Activated CD4-positive, alpha-beta T cell treated with anti-CD3 and anti-CD28 coated beads for 1 hour (primary cell): Measurements from ENCODE around the gene CEACAM5.
A peak's percentile ranks its signal among the peaks of the same experiment; 100 is the strongest.
"Not testable (repeated sequence)": the region's sequence is repeated elsewhere in the genome, so short reads cannot be mapped to it uniquely, and the experiment has no call there.

ENCODE experiments used
- DNase-seq: peaks from one replicate; pipeline ENCODE4 v3.0.0-alpha.2; 2020

CEACAM5 gene

DNA sequence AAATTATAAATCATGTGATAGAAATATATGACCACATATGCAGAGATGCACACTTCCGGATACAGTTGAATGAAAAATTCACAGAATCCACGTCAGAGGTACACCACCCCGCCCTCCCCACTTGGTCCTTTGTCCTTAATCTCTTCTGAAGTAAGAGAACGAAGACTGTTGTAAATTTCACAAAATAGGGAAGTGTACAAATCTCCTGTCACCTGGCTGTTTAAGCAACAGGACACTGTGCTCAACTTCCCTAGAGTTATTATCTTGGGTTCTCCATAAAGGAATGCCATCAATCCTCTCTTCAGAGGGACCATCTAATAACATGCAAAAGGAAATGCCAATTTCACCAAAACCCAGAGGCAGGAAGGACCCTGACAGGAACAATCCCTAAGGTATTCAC is 36.4 kb downstream of the CEACAM5 start:
- no peak for DNase-seq

DNA sequence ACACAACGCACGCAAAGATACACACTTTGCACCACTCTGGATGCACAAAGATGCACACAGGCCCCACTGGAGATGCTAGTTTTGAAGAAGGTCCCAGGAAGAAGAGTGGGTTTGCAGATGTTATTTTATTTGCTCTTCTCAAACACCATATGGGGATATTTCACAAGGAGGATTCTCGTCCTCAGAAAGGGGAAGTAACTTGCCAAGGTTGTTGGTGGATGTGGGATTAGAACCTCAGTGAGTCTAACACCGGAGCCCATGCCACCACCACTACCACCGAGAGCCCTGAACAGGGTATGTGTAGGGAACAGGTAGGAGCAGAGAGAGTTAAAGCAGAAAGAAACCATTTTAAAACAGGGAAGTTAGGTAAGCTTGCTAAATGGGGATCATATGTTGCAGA is 37.3 kb downstream of the CEACAM5 start:
- DNase-seq: no peak

DNA sequence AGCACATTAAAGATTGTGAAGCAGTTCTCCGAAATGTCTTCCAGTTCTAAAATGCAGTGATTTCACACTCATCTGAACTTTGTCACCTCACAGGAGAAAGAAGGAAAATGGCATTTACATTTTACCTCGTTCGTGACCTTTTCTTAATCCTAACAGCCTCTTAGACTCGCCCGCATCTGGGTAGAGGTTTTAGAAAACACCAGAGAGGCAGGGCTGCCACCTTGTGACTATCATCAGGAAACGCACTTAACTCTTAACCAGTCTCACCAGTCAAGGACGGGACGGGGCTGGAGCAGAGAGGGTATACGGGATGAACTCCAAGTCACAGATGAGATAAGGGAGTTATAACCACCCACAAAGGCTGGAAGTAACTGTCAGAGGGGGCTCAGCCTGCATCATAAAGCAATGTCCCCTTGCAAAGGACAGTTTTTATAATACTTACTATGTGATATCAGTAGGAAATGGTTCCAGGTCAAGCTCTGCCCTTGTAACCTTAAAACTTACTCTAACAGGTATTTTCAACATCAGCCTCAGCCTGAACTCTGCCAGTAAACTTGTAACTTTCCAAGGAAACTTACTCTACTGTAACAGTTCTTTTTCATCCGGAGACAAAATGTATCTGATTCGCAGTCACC is 38.3 kb downstream of the CEACAM5 start:
- peak; percentile 20 for DNase-seq

DNA sequence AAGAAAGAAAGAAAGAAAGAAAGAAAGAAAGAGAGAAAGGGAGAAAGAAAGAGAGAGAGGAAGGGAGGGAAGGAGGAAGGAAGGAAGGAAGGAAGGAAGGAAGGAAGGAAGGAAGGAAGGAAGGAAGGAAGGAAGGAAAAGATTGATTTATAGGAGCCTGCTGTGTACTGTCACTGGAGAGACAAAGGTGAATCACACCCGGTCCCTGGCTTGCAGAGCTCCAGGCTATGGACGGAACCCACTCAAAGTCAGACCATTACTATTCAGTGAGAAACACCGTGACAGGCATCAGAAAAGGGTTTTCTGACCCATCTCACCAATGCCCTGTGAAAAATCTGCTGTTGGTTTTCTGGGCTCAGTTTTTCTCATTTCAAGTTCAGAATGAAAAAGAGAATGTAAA is 39.6 kb downstream of the CEACAM5 start:
- no peak for DNase-seq

DNA sequence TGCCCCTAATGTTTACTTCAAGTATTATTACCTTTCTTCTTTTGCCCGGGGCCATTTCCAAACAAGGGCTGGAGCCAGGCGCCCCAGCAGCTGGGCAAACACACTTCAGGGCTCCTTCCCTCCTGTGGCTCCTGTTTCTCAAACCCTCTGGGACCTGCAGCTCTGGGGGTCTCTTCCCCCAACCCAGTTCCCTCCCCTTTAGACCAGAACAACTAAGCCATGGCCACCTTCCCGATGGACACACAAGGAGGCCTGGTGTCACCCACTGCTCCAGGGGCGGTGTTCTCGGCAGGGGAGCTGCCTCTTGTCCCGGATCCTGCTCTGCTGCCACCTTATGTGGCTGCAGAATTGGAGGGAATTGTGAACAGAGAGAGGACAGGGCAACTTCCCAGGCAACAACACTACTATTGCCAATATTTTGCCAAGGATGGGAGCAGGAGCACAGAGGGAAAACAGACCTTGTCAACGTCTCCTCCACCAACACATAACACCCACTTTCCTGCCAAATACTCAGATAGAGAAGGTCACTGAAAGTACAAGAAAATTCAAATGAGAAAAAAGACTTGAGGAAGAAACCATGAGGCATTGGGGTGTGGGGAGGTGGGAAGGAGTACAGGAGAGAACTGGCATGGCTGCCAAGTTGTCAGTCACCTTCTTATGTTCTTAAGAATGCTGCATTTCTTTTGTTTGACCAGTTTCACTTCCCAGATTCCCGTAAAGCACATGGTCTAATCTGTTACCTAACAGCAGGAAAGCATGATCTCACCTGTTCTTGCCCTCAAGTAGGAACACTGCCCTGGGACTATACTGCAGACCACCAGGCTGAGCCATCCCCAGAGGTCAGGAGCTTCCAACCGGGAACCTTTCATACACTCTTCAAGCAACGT is 42.1 kb downstream of the CEACAM5 start:
- DNase-seq: not testable (repeated sequence)

DNA sequence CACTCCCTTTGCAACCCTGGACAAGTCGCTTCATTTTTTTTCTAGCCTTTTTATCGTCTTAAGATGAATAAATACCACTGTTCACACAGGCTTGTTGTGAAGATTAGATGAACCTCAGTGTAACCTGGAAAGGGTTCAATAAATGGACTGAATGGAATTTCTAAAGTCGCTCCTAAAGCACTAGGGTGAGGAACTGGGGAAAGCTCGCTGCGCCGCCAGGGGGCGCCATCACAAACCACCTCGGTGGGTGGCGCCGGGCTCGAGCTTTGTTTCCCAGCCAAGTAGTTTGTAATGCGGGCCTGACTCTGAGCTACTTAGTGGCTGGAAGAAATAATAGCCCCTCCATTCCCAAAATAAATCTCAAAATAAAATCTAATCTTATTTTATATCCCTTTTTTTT is 44.7 kb downstream of the CEACAM5 start:
- DNase-seq: peak; percentile 64

DNA sequence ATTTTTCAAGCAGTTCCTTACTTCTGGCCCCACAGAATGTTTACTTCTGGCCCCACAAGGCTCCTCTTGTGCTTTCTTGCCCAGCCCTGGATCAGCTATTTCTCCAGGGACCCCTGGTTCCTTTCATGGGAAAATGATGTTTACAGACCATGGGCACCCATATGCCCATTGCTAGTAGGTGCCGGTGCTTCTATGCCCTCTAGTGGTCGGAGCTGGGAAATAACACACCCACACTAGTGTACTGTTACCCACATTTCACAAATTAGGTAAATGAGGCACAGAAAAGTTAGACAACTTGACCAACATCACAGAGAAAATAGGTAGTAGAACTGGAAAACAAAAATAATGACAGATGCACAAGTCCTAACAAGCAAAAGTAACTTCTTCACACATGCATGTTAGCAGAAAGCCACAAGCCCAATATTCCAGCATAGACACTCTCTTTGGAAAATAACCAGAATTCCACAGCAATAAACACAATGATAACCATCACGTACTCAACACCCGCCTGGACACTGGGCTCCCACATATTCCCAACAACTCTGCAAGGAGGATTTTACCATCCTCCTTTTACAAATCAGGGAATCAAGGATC is 45.6 kb downstream of the CEACAM5 start:
- peak; percentile 41 for DNase-seq

DNA sequence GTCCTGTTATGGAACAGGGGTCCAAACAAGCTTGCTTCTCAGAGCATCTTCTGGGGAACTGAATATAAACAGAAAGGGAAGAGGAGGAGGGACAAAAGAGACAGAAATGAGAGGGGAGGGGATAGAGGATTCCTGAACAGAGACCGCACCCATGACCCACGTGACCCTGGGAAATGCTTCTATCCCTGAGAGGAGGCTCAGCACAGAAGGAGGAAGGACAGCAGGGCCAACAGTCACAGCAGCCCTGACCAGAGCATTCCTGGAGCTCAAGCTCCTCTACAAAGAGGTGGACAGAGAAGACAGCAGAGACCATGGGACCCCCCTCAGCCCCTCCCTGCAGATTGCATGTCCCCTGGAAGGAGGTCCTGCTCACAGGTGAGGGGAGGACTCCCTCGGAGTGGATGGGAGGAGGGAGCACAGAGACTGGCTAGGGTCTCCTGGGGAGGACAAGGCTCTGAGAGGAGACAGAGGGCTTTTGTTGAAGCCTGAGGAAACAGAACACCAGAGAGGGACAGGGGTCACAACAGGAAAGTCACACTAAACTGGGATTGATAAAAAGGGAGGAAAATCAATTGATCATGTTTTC is 47.0 kb downstream of the CEACAM5 start, which contains the start of gene CEACAM6:
CEACAM6 (plus strand) TSS at position 203 of the 586 bp plus-strand sequence; CDS start at position 312, 109 bp downstream.
- DNase-seq: no peak

DNA sequence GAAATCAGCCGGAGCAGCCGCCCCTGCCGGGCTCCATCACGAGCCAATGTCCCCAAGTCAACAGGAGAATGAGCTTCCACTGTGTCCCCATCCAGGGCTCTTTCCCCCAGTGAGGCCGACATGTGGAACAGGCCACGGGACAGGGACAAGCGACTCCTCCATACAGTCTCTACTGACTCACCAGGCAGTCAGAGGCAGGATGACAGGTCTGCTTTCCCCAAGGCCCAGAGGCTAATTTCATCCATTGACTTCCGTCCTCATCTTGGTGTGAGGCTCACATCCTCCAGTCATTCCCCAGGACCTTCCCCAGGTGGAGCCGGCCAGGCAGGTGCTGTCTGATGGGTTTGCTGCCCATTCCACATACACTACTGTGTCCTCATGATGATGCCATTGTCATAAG is 50.4 kb downstream of the CEACAM5 start:
- no peak for DNase-seq

DNA sequence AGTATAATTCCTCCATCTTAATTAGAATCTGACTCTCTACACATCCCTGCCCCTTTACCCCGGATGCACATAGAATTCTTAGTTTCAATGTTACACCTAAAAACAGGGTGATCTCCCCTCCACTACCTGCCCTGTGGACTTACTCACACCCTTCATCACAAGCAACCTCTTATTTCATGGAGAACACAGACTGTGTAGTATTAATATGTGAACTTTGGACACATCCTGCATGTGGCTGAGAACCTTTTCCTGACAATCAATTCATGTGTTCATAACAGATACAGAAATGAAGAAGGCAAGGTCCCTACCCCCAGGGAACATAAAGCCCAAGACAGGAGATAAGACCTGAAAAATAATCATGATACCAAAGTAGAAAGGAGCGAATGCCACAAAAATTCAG is 58.7 kb downstream of the CEACAM5 start:
- no peak for DNase-seq

DNA sequence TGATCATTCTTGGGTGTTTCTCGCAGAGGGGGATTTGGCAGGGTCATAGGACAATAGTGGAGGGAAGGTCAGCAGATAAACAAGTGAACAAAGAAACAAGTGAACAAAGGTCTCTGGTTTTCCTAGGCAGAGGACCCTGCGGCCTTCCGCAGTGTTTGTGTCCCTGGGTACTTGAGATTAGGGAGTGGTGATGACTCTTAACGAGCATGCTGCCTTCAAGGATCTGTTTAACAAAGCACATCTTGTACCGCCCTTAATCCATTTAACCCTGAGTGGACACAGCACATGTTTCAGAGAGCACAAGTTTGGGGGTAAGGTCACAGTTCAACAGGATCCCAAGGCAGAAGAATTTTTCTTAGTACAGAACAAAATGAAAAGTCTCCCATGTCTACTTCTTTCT is 59.7 kb downstream of the CEACAM5 start:
- DNase-seq: not testable (repeated sequence)

DNA sequence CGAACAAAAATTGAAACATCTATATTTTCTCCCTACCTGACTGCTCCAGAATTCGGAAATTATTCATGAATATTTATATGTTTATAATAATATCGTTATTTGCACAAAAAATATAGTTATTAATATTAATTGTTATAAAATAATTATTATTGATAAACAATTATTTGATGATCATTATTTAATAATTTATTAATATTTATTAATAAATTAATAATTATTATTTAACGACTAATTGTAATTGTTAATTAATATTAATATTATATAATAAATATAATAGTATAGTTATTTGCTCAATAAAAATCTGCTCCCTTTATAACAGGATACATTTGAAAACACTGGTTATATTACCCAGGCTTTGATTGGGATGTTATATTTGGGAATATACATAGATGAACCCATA is 61.2 kb downstream of the CEACAM5 start:
- no peak for DNase-seq

DNA sequence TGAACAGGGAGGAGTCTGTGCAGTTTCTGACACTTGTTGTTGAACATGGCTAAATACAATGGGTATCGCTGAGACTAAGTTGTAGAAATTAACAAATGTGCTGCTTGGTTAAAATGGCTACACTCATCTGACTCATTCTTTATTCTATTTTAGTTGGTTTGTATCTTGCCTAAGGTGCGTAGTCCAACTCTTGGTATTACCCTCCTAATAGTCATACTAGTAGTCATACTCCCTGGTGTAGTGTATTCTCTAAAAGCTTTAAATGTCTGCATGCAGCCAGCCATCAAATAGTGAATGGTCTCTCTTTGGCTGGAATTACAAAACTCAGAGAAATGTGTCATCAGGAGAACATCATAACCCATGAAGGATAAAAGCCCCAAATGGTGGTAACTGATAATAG is 63.0 kb downstream of the CEACAM5 start:
- DNase-seq: no peak

DNA sequence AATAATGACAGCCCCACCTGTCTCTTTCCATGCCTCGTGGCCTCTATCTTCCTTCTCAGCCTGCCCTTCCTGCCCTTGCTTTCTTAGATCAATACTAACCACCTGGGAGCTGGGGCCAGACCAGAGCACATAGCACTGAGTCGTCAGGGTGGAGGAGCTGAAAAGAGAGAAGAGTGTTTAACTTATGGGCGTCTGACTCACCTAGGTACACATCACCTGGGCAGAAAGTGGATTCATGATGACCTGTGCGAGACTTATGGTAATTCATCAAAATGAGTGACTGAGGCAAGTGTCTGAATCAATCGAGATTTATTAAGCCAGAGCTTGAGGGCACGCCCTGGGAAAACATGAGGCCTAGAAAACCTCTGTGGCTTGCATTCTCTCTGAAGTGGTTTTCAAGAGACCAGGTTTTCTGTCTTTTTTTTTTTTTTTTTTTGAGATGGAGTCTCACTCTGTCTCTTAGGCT is 66.1 kb downstream of the CEACAM5 start:
- DNase-seq: peak; percentile 34

DNA sequence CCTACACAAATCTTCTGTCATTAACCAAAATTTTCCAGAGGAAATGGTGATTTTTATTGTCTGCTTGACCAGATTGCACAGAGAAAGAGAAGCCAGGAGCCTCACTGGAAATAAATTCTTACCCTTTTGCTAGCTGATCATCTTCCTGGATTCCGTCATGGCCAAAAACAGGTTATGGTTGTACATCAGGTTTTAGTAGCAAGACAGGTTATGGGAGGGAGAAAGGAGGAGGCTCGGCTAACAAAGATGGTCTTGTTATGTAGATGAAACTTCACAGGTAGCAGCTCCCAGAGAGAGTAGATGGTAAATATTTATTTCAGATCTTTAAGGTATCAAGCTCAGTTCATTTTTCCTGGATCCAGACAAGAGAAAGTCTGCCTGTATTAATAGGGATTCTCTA is 68.3 kb downstream of the CEACAM5 start:
- DNase-seq: no peak
